ENCODE results near the gene TM2D3.
A peak's percentile ranks its signal among the peaks of the same experiment; 100 is the strongest.

TM2D3 gene

DNA sequence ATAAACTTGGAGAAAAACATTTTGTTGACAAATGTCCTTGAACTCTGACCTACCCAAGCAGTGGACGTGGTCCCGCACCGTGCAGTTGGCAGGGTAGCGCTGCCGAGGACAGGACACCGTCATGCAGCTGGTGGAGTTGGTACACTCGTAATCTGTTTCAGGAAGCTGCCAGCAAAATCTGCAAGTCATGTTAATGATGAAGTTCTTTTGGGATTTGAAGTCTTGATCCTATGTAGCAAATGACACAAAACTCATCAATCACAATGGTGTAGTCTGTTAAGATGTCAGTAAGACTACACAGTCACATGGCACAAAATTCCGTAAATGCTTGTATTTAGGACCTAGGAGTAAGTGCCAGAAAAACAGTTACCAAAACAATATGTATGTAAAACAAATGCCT is 5.5 kb downstream of the TM2D3 start:
- DNase-seq (ENCODE audit: low spot score): no peak
- Histone ChIP-seq H3K9me3 (ENCODE audit: severe bottlenecking) (no peaks in the 10 kb centered on the region), H3K4me3 (ENCODE audit: severe bottlenecking) (no peak overlapping the region), H3K4me1 (ENCODE audit: insufficient read depth, poor library complexity, severe bottlenecking) (peaks cover 14% of the 10 kb centered on the region), H3K27me3 (ENCODE audit: insufficient read depth, poor library complexity, severe bottlenecking) (no peaks in the 10 kb centered on the region), H3K36me3 (ENCODE audit: low read depth) (peaks cover 87% of the 10 kb centered on the region), H3K27ac (ENCODE audit: poor library complexity, severe bottlenecking) (no peak overlapping the region)
- TF ChIP-seq, protein P1, sequence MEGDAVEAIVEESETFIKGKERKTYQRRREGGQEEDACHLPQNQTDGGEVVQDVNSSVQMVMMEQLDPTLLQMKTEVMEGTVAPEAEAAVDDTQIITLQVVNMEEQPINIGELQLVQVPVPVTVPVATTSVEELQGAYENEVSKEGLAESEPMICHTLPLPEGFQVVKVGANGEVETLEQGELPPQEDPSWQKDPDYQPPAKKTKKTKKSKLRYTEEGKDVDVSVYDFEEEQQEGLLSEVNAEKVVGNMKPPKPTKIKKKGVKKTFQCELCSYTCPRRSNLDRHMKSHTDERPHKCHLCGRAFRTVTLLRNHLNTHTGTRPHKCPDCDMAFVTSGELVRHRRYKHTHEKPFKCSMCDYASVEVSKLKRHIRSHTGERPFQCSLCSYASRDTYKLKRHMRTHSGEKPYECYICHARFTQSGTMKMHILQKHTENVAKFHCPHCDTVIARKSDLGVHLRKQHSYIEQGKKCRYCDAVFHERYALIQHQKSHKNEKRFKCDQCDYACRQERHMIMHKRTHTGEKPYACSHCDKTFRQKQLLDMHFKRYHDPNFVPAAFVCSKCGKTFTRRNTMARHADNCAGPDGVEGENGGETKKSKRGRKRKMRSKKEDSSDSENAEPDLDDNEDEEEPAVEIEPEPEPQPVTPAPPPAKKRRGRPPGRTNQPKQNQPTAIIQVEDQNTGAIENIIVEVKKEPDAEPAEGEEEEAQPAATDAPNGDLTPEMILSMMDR (IDR thresholded peaks at IDR 0.05; ENCODE audit: poor library complexity, severe bottlenecking): no peak
- ATAC-seq (ENCODE audit: low read depth): no peak

DNA sequence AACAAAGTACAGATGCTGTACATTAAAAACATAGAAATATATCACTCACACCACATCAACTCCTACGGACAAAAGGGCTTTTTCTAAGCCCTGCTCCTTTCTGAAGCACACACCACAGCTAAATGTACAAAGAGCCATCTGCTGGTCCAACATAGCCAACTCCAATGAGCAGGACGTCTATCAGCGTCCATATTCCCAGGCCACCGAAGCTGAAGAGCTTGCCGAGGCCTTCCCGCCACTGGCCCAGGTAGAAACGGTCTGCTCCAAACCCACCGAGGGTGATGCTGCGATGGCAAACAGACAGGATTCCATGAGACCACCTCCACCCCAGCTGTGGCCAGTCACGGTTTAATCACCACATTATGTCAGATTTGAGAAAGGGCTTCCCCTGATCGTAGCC is 9.8 kb downstream of the TM2D3 start:
- H3K27me3 ChIP-seq (ENCODE audit: insufficient read depth, poor library complexity, severe bottlenecking): no peaks in the 10 kb centered on the region
- TF ChIP-seq, protein P1 (IDR thresholded peaks at IDR 0.05; ENCODE audit: poor library complexity, severe bottlenecking): no peak
- H3K4me1 ChIP-seq (ENCODE audit: insufficient read depth, poor library complexity, severe bottlenecking): peaks cover 14% of the 10 kb centered on the region
- H3K4me3 ChIP-seq (ENCODE audit: severe bottlenecking): no peak overlapping the region
- H3K9me3 ChIP-seq (ENCODE audit: severe bottlenecking): no peaks in the 10 kb centered on the region
- DNase-seq (ENCODE audit: low spot score): no peak
- no peak for ATAC-seq (ENCODE audit: low read depth)
- peak overlapping the region; percentile 3 for H3K27ac ChIP-seq (ENCODE audit: poor library complexity, severe bottlenecking)
- peaks cover 71% of the 10 kb centered on the region for H3K36me3 ChIP-seq (ENCODE audit: low read depth)

DNA sequence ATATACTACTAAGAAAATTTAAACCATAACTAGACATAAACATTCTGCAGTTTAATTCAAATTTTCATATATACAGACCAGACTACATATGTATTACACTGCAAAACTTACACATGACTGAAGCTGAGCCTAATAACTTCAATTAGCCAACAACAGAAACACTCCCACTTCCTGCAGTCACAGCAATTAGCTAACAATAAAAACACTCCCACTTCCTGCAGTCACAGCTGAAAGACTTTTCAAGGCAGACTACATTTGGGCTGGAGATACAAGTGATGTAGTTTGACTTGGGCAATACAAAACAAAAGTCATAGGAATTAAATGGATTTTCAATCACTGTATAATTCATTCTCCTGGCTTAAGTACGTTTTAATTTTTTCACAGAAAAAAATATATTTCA is 10.3 kb downstream of the TM2D3 start:
- Histone ChIP-seq H3K27me3 (ENCODE audit: insufficient read depth, poor library complexity, severe bottlenecking) (no peaks in the 10 kb centered on the region), H3K27ac (ENCODE audit: poor library complexity, severe bottlenecking) (peak overlapping the region; percentile 3), H3K4me3 (ENCODE audit: severe bottlenecking) (no peak overlapping the region), H3K36me3 (ENCODE audit: low read depth) (peaks cover 67% of the 10 kb centered on the region), H3K4me1 (ENCODE audit: insufficient read depth, poor library complexity, severe bottlenecking) (peaks cover 17% of the 10 kb centered on the region), H3K9me3 (ENCODE audit: severe bottlenecking) (no peaks in the 10 kb centered on the region)
- ATAC-seq (ENCODE audit: low read depth): no peak; the same call in 2 of the 3 replicates
- TF ChIP-seq, protein P1 (IDR thresholded peaks at IDR 0.05; ENCODE audit: poor library complexity, severe bottlenecking): no peak
- no peak for DNase-seq (ENCODE audit: low spot score)

DNA sequence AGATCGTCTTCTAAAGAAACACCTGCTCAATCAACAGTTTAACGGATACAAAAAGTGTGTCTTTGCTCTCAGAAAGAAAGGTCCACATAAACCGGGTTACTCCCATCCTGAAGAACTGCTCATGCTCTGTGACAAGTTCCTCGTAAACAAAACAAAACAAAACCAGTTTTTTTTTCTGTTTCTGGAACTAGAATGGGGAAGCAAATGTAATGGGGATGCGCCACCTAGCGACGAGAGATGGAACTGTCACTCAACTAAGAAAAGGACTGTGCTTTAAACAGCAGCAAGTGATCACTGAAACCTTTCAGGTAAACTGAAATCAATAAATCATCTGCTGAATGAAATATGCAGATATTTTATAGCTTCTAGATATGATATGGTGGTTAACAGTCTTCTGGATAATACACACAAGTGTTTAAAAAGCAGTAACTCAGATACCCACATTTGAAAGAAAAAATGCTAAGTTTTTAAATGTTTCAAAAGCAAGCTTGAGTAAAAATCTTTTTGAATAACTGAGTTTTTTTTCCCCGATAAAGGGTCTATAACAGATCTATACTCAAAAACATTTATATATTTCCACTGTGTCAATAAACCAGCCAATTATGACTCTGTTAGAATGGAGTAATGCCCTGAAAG is 10.9 kb downstream of the TM2D3 start:
- peaks cover 17% of the 10 kb centered on the region for H3K4me1 ChIP-seq (ENCODE audit: insufficient read depth, poor library complexity, severe bottlenecking)
- H3K27ac ChIP-seq (ENCODE audit: poor library complexity, severe bottlenecking): peak overlapping the region; percentile 3
- TF ChIP-seq, protein P1 (IDR thresholded peaks at IDR 0.05; ENCODE audit: poor library complexity, severe bottlenecking): peak; percentile 100
- H3K36me3 ChIP-seq (ENCODE audit: low read depth): peaks cover 60% of the 10 kb centered on the region
- H3K27me3 ChIP-seq (ENCODE audit: insufficient read depth, poor library complexity, severe bottlenecking): no peaks in the 10 kb centered on the region
- no peaks in the 10 kb centered on the region for H3K9me3 ChIP-seq (ENCODE audit: severe bottlenecking)
- no peak overlapping the region for H3K4me3 ChIP-seq (ENCODE audit: severe bottlenecking)
- no peak for DNase-seq (ENCODE audit: low spot score)
- ATAC-seq (ENCODE audit: low read depth): peak; percentile 17; the same call in 1 of the 3 replicates

DNA sequence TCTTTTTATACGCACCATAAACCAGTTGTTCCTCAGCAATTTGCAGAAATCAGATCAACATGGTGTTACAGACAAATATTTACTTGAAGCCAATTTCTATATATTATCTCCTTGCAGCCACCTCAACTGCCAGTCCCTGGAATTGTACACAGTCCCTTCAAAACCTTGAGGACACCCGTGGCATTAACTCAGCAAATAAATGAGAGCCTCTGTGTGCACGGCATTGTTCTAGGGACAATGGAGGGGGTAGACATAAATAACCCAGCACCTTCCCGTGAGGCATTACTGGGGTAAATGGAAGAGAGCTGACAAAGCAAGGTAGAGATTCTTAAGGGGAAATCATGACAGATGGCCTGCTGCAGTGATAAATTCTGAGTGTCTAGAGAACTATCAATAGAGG is 12.5 kb downstream of the TM2D3 start:
- TF ChIP-seq, protein P1 (IDR thresholded peaks at IDR 0.05; ENCODE audit: poor library complexity, severe bottlenecking): no peak
- Histone ChIP-seq H3K27ac (ENCODE audit: poor library complexity, severe bottlenecking) (no peak overlapping the region), H3K27me3 (ENCODE audit: insufficient read depth, poor library complexity, severe bottlenecking) (no peaks in the 10 kb centered on the region), H3K36me3 (ENCODE audit: low read depth) (peaks cover 44% of the 10 kb centered on the region), H3K4me3 (ENCODE audit: severe bottlenecking) (no peak overlapping the region), H3K9me3 (ENCODE audit: severe bottlenecking) (no peaks in the 10 kb centered on the region), H3K4me1 (ENCODE audit: insufficient read depth, poor library complexity, severe bottlenecking) (peaks cover 17% of the 10 kb centered on the region)
- no peak for DNase-seq (ENCODE audit: low spot score)
- no peak for ATAC-seq (ENCODE audit: low read depth)

Measured in RWPE2 (cell line).